ENCODE measurements around the gene MFSD11.

MFSD11 gene

DNA sequence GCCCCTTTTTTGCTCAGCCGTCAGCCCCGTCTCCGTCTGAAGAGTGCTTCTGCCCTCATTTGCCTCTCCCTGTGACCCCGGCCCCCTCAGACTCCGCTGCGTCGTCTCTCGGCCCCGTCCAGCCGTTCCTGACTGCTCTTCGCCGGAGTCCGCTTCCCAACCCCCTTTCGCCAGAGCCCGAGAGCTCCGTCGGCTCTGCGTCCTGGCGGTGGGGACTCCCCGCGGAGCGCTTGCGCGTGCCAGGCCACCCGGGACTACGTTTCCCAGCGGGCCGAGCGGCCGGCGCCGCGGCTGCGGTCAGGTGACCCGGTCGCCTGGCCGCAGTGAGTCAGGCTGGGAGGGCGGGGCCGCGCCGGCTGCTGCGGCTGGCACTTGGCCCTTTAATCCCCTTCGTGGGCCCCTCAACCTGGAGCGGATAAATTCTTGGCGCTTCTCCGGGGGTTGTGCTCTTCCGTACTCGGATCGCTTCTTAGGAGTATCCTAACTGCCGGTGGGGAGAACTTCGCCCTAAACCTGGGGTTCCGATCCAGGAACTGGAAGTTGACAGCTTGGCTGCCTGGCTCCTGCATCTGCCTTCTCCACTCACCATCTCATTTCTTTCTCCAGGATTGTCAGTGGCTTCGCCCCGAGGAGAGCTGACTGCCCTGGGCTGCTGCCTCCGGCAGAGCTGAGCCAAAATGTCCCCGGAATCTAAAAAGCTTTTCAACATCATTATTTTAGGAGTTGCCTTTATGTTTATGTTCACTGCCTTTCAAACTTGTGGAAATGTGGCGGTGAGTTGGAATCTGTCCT lies at the start of gene MFSD11:
Gene MFSD11 (plus strand): TSS at position 444 of the 792 bp plus-strand sequence. CDS start 234 bp downstream, at position 678.
- peak; percentile 95 for DNase-seq (ENCODE audit: low spot score)
- TF ChIP-seq, protein P1, sequence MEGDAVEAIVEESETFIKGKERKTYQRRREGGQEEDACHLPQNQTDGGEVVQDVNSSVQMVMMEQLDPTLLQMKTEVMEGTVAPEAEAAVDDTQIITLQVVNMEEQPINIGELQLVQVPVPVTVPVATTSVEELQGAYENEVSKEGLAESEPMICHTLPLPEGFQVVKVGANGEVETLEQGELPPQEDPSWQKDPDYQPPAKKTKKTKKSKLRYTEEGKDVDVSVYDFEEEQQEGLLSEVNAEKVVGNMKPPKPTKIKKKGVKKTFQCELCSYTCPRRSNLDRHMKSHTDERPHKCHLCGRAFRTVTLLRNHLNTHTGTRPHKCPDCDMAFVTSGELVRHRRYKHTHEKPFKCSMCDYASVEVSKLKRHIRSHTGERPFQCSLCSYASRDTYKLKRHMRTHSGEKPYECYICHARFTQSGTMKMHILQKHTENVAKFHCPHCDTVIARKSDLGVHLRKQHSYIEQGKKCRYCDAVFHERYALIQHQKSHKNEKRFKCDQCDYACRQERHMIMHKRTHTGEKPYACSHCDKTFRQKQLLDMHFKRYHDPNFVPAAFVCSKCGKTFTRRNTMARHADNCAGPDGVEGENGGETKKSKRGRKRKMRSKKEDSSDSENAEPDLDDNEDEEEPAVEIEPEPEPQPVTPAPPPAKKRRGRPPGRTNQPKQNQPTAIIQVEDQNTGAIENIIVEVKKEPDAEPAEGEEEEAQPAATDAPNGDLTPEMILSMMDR (IDR thresholded peaks at IDR 0.05; ENCODE audit: extremely low read depth, missing control alignments): no peak

DNA sequence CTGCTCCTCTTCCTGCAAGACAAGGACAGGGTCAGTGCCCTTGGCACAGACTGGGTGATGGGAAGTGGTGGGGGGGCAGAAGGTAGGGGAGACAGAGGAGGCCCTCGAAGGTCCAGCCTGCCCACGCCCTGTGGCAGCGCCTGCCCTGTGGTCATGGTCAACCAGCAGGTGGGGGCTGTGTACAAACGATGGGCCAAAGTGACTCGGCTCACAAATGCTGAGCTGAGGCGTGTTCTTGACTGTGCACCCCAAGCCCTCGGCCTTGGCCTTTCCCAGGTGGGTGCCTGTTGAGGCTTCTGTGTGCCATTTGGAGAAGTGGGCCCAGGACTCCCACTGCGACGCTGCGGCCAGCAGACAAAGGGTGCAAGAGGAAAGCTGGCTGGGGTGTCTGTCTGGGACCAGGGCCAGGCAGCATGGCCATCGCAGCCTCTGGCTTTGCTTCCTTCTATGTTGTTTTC lies 49.7 kb upstream of the MFSD11 start:
- TF ChIP-seq, protein P1 (IDR thresholded peaks at IDR 0.05; ENCODE audit: extremely low read depth, missing control alignments): no peak
- DNase-seq (ENCODE audit: low spot score): no peak

DNA sequence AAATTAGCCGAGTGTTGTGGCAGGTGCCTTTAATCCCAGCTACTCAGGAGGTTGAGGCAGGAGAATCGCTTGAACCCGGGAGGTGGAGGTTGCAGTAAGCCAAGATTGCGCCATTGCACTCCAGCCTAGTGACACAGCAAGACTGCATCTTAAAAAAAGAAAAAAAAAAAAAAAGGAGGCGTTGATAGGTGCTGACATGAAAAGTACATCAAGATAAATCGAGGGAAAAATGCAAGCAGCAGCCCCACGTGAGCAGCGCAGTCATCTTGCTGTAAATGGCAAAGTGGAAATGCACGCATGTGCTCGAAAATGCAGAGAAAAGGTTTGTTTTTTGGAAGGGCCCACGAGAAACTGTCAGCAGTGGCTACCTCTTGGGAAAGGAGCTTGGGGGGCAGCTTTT lies 48.1 kb upstream of the MFSD11 start:
- TF ChIP-seq, protein P1 (IDR thresholded peaks at IDR 0.05; ENCODE audit: extremely low read depth, missing control alignments): no peak
- DNase-seq (ENCODE audit: low spot score): no peak

DNA sequence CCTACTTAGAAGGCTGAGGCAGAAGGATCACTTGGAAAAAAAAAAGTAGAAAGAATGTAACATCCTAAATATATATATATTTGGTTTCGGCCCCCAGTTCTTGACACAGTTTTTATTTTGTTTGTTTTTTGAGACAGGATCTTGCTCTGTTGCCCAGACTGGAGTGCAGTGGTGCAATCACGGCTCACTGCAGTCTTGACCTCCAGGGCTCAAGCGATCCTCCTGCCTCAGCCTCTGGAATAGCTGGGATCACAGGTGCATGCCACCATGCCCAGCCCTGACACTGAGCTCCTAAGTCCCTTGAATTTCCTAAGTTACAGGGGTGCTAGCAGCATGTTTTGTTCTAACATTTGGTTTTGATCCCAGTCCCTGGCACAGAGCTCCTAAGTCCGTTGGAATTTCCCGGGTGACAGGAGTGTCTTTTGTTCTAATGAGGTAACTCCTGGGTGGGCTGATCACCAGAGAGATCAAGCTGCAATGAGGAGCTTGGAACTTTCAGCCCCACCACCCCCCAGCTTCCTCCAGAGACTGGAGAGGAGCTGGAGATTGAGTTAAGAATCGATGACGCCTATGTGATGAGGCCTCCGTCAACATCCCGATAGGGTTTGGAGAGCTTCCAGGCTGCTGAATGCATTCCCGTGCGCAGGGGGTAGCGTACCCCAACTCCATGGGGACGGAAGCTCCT lies 47.2 kb upstream of the MFSD11 start:
- no peak for DNase-seq (ENCODE audit: low spot score)
- TF ChIP-seq, protein P1 (IDR thresholded peaks at IDR 0.05; ENCODE audit: extremely low read depth, missing control alignments): no peak

DNA sequence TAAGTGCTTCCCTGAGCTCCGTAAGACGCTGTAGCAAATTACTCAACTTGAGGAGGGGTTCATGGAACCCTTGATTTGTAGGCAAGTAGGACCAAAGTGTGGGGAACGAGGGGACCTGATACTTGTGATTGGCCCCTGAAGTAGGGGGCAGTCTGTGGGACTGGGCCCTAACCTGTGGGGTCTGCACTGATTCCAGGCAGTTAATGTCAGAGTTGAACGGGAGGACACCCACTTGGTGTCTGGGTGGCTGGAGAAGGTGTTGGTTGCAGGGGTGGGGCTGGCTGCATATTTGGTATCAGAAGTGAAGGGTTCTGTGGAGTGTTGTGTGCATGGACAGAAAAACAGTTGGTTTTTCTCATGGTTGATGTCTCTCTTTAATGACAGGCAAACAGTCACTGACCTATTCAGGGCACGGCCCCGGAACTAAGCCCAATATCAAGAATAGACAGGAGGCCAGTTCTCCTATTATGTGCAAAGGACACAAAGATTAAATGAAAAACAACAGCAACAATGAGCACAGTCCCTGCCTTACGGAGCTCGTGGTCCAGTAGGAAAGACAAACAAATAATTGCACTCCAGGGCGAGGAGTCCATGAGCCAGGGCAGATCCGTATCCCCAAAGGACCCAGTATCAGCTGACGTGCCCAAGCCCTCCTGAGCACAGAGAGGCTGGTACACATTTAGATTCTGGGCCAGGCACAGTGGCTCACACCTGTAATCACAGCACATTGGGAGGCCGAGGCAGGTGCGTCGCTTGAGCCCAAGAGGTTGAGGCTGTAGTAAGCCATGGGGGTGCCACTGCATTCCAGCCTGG lies 46.3 kb upstream of the MFSD11 start:
- TF ChIP-seq, protein P1 (IDR thresholded peaks at IDR 0.05; ENCODE audit: extremely low read depth, missing control alignments): no peak
- DNase-seq (ENCODE audit: low spot score): no peak

DNA sequence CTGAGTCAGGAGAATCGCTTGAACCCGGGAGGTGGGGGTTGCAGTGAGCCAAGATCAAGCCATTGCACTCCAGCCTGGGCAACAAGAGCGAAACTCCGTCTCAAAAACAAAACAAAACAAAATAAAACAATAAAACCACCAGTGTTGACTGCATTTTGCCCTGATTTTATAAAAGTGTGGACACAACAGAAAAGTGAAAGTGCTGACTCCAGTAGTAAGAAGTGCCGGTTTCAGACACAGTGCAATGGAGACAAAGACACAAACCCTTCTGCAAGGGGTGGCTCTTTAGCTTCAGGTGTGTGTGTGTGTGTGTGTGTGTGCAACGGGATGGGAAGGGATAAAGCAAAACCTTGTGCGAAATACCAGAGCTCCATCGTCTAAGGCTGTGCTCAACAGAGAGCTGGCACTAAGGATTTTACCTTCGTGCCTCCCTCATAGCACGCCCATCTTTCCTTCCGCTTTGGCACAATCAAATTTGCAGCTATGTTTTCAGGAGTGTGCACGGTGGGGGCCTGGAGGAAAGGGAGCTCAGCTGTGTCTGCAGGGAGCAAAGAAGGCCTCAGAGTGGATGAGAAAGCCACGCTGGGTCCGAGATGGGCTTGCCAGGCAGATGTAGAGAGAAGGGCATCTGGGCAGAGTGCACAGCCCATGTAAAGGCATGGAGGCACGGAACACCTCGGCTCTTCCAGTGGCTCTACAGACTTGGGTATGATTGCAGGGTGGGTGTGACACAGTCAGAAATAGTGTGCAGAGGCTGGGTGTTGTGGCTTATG lies 42.7 kb upstream of the MFSD11 start:
- TF ChIP-seq, protein P1 (IDR thresholded peaks at IDR 0.05; ENCODE audit: extremely low read depth, missing control alignments): no peak
- DNase-seq (ENCODE audit: low spot score): no peak
